GM18868 (cell line): Measurements from ENCODE around the gene LCLAT1.
"Not testable (repeated sequence)": the region's sequence is repeated elsewhere in the genome, so short reads cannot be mapped to it uniquely, and the experiment has no call there.

Source experiments
- ATAC-seq: cut with Tn5 transposase; IDR thresholded peaks from one replicate; pipeline ENCODE4 v1.9.1; 2021; ENCODE audit warnings: mild to moderate bottlenecking, moderate library complexity; ENCODE audit not compliant: unreplicated experiment

Gene LCLAT1

DNA sequence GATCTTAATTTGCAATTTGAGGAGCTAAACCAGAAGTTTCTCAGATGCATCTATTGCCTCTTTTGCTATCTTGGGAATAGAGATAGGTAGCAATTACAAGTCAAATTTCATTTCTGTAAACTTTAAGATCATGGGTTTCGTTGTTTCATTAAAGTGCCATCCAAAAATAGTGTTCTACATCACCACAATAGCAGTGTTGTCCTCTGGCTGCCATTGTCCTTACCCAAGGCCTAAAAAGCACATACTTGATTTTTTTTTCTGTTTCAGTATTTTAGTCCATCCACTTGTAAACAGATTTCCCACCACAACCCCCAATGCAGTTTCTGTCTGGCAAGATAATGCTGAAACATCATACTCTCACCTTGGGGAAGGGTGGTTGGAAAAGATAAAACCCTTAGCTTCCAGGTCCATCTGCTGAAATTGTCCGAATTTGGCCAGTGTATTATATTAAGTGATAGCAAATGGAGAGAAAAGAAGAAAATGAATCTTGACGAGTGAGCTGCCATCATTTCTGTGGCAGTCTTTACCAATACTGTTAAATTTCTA lies 136.2 kb downstream of the LCLAT1 start:
- no peak for ATAC-seq

GRCh38 chr2:30584116-30584515 lies 137.1 kb downstream of the LCLAT1 start:
- ATAC-seq: peak; percentile 67

DNA sequence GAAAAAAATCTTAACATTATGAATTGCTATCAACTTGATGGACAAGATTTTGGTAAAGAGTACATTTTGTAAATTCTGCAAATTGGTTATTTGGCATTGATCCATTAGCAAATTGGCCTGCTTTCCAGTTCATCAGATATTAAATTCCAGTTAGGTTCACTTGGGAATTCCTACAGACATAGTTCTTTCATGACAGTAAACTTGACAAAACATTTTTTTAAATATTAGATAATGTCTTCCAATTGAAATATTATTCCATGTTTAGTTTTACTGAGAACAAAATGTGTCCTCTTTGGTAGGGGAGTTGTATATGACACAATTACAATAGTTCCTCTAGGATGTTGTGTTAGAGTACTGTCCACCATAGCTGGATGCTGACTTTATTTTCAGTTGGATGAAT lies 141.9 kb downstream of the LCLAT1 start:
- no peak for ATAC-seq

- no peak for ATAC-seq
Measured at GRCh38 chr2:30590407-30590806, 143.4 kb downstream of the LCLAT1 start.

DNA sequence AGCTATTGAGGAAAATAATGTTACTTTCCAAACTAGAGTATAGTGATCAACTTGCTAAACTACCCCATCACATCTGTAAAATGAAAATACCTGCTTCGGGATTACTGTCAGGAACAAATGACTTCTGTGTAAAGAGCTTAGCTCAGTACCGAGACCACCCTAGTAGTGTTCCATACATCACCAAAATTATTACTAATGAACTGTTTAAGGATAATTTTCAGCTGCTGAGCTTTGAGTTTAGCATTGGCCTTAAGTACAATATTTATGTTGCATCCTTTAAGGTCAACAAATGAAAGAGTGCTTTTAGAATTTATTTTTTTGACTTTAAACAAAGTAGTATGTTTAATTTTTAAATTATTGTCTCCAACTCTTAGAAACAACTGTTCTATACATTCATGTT lies 144.1 kb downstream of the LCLAT1 start:
- no peak for ATAC-seq

DNA sequence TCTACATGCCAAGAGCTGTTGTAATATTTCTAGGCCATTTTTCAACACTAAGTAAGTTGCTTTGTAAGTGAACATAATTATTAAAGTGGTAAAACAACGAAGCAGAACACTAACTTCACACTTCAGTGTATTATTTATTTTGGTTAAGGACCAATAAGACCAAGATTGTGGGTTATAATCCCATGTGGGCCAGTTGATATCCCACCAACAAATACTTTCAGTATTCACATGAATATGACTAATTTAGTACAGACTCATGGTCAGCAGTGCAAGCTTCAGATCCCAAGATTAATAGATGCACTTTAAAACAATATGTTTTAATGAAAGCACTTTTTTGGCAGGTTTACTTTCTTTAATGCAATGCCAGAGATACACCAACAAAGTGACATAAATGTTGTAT lies 154.3 kb downstream of the LCLAT1 start:
- no peak for ATAC-seq

GRCh38 chr2:30605197-30605596 lies 158.2 kb downstream of the LCLAT1 start:
- no peak for ATAC-seq

- no peak for ATAC-seq
Measured at GRCh38 chr2:30608643-30609042, 161.6 kb downstream of the LCLAT1 start.

DNA sequence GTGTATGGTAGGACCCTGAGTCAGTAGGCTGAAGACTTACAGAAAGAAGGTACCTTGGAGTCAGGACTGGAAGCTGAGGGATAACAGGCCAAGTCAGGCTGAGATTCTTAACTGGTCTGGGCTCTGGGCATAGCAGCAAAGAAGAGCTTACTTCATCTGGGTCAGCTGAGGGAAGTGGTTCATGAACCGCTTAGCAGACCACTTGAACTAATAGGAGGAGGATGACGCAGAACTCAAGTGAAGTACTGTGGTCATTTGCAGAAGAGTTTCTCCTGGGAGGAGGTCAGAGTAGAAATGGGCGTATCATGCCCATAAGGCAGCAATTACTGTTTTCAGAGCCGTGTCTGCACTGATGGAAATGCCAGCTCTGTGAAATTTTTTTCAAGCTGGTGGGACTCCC lies 164.5 kb downstream of the LCLAT1 start:
- no peak for ATAC-seq

DNA sequence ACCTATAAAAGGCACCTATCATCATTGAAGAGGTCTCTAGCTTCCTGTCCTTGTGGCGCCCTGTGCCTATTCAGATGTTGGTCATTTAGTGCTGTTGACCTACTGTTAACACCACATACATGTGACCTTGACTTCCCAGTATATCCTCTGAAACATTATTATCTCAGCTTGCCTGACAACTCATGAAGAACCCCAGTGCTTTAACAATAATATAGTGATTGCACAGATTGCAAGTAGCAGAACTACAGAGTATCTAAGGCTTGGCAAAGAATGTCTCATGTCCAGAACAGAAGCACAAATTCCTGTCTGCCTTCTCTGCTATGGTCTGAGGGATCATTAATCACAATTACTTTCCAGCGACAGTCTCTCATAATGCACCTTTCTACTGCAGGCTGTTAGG lies 165.3 kb downstream of the LCLAT1 start:
- ATAC-seq: no peak

GRCh38 chr2:30613001-30613400 lies 166.0 kb downstream of the LCLAT1 start:
- no peak for ATAC-seq

- not testable (repeated sequence) for ATAC-seq
Measured at GRCh38 chr2:30614227-30614626, 167.2 kb downstream of the LCLAT1 start.

GRCh38 chr2:30615926-30616325 lies 168.9 kb downstream of the LCLAT1 start:
- no peak for ATAC-seq

- no peak for ATAC-seq
Measured at GRCh38 chr2:30620102-30620501, 173.1 kb downstream of the LCLAT1 start.

GRCh38 chr2:30621836-30622235 lies 174.8 kb downstream of the LCLAT1 start:
- no peak for ATAC-seq

GRCh38 chr2:30622452-30622851 lies 175.4 kb downstream of the LCLAT1 start:
- no peak for ATAC-seq

- ATAC-seq: no peak
Measured at GRCh38 chr2:30625276-30625675, 178.2 kb downstream of the LCLAT1 start.

DNA sequence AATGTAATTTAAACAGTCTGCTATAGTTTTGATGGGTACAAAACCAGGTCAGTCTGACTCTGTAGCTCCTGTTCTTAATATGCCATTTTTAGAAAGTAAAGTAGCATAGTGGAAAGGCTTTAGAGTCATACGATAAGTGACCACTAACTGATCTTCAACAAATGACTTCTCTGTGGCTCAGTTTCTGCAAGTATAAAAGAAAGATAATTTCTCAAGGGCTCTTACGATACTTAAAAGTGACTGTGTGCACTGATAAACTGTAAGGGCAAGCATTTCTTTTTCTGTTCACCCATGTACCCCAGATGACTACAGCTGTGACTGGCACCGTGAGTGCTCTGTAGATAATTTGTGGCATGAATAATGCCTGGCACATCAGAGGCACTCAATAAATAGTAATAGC lies 178.7 kb downstream of the LCLAT1 start:
- no peak for ATAC-seq

GRCh38 chr2:30626397-30626796 lies 179.4 kb downstream of the LCLAT1 start:
- ATAC-seq: no peak

DNA sequence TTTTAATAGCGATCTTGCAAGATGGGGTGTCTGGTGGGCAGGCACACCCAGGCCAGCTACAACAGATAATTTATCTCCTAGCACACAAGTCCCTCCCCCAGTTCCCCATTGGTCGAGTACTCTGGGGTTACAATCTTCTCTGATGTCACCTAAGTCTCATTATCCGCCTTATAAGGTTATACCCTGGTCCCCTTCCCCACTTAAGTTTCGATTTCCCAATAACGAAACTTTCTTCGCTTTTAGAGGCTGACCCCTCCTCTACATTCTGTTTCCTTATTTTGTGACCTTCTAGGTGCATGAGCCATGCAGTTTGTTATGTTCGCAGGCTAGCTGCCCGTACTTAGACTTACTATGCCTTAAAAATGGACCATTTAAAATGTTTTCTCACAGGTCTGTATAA lies 180.1 kb downstream of the LCLAT1 start:
- ATAC-seq: no peak

DNA sequence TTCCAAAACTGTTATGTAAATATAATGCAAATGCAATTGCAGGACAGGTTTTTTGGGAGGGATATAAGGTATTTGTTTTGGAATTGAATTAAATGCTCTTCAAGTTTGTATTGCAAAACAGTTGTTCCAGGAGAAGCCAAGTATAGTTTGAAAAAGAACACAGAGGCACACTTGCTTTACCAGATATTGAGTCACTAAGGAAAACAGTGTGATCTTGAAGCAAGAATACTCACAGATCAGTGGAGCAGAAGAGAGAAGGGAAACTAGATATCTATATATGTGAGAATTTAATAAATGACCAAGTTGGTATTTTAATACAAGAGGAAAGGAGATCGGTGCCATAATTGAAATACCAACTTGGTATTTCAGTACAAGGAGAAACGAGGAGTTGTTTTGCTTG lies 181.3 kb downstream of the LCLAT1 start:
- ATAC-seq: no peak

GRCh38 chr2:30629866-30630265 lies 182.8 kb downstream of the LCLAT1 start:
- ATAC-seq: no peak

- peak; percentile 54 for ATAC-seq
Measured at GRCh38 chr2:30631051-30631671, 184.1 kb downstream of the LCLAT1 start.
